Measurements from ENCODE around the gene TBX4. TPM values are rescaled to one million over a fixed set of nuclear protein-coding genes. Genes with fewer than 3 reads are reported as not detected.

Gene TBX4
- polyA plus RNA-seq, 4 donors, result 0.37 to 0.89 (median 0.60) TPM; not detected in 1

- no peak for DNase-seq (ENCODE audit: low read depth in 4 of 4, low spot score in 3 of 4)
These were observed 1.6 kb downstream of the TBX4 start for GRCh38 chr17:61453566-61454380.

- no peak for DNase-seq (ENCODE audit: low read depth in 4 of 4, low spot score in 3 of 4)
These were observed 2.4 kb downstream of the TBX4 start for GRCh38 chr17:61454381-61455323.

GRCh38 chr17:61455324-61456060 lies 3.3 kb downstream of the TBX4 start:
- no peak for DNase-seq (ENCODE audit: low read depth in 4 of 4, low spot score in 3 of 4)

GRCh38 chr17:61456061-61456681 lies 3.9 kb downstream of the TBX4 start:
- DNase-seq (ENCODE audit: low read depth in 4 of 4, low spot score in 3 of 4), result no peak

GRCh38 chr17:61456688-61457225 lies 4.5 kb downstream of the TBX4 start:
- no peak for DNase-seq (ENCODE audit: low read depth in 4 of 4, low spot score in 3 of 4)

- no peak for DNase-seq (ENCODE audit: low read depth in 4 of 4, low spot score in 3 of 4)
These were observed 5.2 kb downstream of the TBX4 start for GRCh38 chr17:61457226-61457983.

- no peak for DNase-seq (ENCODE audit: low read depth in 4 of 4, low spot score in 3 of 4)
These were observed 5.8 kb downstream of the TBX4 start for GRCh38 chr17:61458000-61458399.

GRCh38 chr17:61458421-61459141 lies 6.4 kb downstream of the TBX4 start:
- DNase-seq (ENCODE audit: low read depth in 4 of 4, low spot score in 3 of 4), result no peak

GRCh38 chr17:61459142-61459809 lies 7.1 kb downstream of the TBX4 start:
- DNase-seq (ENCODE audit: low read depth in 4 of 4, low spot score in 3 of 4), result no peak

- no peak for DNase-seq (ENCODE audit: low read depth in 4 of 4, low spot score in 3 of 4)
These were observed 7.9 kb downstream of the TBX4 start for GRCh38 chr17:61459939-61460718.

GRCh38 chr17:61460796-61461585 lies 8.8 kb downstream of the TBX4 start:
- DNase-seq (ENCODE audit: low read depth in 4 of 4, low spot score in 3 of 4), result no peak

- DNase-seq (ENCODE audit: low read depth in 4 of 4, low spot score in 3 of 4), result no peak
These were observed 9.4 kb downstream of the TBX4 start for GRCh38 chr17:61461586-61461966.

- no peak for DNase-seq (ENCODE audit: low read depth in 4 of 4, low spot score in 3 of 4)
These were observed 9.9 kb downstream of the TBX4 start for GRCh38 chr17:61461967-61462718.

- no peak for DNase-seq (ENCODE audit: low read depth in 4 of 4, low spot score in 3 of 4)
These were observed 10.6 kb downstream of the TBX4 start for GRCh38 chr17:61462719-61463315.

GRCh38 chr17:61463316-61464129 lies 11.3 kb downstream of the TBX4 start:
- no peak for DNase-seq (ENCODE audit: low read depth in 4 of 4, low spot score in 3 of 4)

All from left renal pelvis (tissue), 4 donors.